ENCODE results near the gene ADGRG6.
"Not testable (repeated sequence)": the region's sequence is repeated elsewhere in the genome, so short reads cannot be mapped to it uniquely, and the experiment has no call there.

Gene ADGRG6

GRCh38 chr6:142446168-142446567, 144.4 kb downstream of the ADGRG6 start:
- no peak for DNase-seq (ENCODE audit: low read depth)

DNA sequence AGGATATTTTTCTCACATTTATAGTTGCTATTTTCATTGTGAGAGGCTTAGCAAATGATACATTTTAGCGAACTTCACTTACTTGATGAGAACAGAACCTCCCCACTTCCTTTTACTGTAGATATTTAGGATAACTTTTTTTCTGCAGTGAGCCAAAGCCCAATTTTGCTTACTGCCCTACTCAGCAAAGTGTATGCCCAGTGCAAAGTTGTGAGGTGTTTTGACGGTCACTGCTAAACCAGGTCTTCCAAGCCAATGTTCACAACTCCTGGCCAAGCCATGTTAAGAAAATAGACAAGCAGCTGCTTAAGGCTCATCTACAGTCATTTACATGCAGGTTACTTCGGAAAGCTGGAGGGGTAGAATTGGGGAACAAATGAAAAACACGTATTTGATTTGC, 144.8 kb downstream of the ADGRG6 start:
- no peak for DNase-seq (ENCODE audit: low read depth)

- no peak for DNase-seq (ENCODE audit: low read depth)
Observed at GRCh38 chr6:142448091-142448729, 146.4 kb downstream of the ADGRG6 start.

- DNase-seq (ENCODE audit: low read depth) = not testable (repeated sequence)
Observed at GRCh38 chr6:142450856-142451255, 149.0 kb downstream of the ADGRG6 start.

DNA sequence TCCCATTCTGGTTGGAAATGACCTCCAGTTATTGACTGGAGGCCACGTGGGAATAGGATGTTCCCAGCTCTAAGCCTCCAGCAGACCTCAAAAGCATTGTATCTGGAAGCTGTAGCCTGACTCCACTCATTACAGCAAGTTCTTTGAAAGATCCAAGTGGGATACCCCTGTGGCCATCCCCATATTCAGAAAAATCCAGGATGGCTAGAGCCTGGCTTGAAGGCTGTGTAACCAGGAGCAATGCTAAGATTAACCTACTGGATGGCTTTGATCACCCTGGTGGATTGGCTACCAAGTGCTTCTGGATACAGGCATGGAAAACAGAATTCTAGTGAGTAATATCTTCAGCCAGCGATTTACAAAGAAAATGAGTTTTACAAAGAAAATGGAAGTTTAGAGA, 151.2 kb downstream of the ADGRG6 start:
- no peak for DNase-seq (ENCODE audit: low read depth)

- DNase-seq (ENCODE audit: low read depth) = peak; percentile 32
Observed at GRCh38 chr6:142454196-142454595, 152.4 kb downstream of the ADGRG6 start.

GRCh38 chr6:142454848-142455247, 153.0 kb downstream of the ADGRG6 start:
- DNase-seq (ENCODE audit: low read depth) = not testable (repeated sequence)

DNA sequence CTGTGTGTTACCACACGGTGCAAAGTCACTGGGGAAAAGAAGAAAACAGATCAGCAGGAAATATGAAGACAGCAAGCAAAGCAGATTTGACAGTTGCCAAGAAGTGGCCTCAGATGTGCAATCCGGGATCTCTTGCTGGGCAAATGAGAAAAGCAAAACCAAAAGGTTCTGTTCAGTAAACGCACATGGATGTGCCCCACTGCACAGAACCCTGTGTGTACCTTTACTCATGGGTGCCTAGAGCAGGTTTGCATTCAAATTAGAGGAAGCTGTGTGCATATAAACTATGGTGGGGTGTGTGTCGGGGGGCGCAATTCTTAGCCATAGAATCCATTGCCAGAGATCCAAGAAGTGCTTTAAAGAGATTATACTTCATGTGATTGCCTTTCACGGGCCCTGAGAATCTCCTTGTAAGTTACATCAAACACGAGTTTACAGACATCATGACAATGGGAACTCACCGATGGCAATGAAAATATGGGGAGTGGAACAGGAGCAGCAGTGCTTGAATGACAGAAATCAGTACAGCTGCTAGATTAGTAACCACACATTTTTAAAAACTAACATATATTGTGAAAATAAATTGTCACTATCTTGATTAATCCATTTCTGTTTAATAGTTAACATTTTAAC, 154.3 kb downstream of the ADGRG6 start:
- no peak for DNase-seq (ENCODE audit: low read depth)

GRCh38 chr6:142457638-142458406, 156.0 kb downstream of the ADGRG6 start:
- no peak for DNase-seq (ENCODE audit: low read depth)

DNA sequence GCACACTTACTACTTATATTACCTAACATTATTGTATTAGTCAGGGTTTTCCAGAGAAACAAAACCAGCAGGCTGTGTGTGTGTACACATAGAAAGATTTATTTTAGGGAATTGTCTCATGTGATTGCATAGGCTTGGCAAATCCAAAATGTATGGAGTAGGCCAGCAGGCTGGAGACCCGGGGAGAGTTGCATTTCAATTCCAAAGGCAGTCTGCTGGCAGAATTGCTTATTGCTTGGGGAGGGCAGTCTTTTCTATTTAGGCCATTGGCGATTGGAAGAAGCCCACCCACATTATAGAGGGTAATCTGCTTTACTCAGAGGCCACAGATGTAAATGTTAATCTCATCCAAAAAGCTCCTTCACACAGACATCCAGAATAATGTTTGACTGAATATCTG, 157.0 kb downstream of the ADGRG6 start:
- DNase-seq (ENCODE audit: low read depth) = no peak

GRCh38 chr6:142459271-142459670, 157.5 kb downstream of the ADGRG6 start:
- DNase-seq (ENCODE audit: low read depth) = peak; percentile 34

- DNase-seq (ENCODE audit: low read depth) = no peak
Observed at GRCh38 chr6:142462260-142462659, 160.5 kb downstream of the ADGRG6 start.

DNA sequence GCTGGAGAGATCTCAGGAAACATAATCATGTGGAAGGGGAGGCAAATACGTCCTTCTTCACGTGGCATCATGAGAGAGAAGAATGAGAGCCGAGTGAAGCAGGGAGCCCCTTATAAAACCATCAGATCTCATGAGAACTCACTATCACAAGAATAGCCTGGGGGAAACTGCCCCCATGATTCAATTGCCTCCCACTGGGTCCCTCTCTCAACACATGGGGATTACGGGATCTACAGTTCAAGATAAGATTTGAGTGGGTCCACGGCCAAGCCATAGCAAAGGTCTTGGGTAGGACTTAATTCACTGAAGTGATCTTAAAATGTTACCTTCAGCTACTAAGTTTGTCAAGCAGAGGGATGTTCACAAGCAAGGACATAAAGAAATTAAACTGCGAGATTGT, 162.2 kb downstream of the ADGRG6 start:
- no peak for DNase-seq (ENCODE audit: low read depth)

DNA sequence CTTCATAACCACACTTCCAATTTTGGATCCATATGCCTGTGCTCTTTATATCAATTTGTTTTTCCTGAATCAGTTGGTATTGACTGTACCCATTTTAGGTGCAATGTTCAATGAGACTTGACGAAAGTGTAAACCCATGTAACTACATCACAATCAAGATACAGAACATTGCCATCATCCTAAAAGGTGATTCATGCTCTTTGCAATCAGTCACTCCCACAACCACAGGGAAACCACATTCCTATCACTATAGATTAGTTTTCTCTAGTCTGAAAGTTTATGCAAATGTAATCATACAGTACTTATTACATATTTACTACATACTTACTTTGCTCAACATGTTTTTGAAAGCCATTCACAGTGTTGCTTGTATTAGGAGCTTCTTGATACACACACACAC, 167.4 kb downstream of the ADGRG6 start:
- DNase-seq (ENCODE audit: low read depth) = no peak

DNA sequence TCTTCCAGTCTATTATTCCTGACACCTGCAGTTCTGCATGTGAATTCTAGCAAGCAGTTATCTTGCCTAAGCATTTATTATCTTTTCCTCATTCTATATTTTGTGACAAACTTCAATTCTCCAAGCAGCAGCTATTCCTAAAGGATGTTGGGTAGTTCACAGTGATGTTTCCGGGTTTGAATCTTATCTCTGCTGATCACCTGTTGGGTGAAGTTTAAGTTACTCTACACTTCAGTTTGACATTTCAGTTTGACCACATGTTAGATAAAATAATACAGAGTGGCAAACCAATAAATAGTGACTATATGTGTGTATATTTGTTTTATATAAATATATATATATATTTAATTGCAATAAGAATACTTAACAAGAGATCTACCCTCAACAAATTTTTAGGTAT, 168.6 kb downstream of the ADGRG6 start:
- DNase-seq (ENCODE audit: low read depth) = no peak

DNA sequence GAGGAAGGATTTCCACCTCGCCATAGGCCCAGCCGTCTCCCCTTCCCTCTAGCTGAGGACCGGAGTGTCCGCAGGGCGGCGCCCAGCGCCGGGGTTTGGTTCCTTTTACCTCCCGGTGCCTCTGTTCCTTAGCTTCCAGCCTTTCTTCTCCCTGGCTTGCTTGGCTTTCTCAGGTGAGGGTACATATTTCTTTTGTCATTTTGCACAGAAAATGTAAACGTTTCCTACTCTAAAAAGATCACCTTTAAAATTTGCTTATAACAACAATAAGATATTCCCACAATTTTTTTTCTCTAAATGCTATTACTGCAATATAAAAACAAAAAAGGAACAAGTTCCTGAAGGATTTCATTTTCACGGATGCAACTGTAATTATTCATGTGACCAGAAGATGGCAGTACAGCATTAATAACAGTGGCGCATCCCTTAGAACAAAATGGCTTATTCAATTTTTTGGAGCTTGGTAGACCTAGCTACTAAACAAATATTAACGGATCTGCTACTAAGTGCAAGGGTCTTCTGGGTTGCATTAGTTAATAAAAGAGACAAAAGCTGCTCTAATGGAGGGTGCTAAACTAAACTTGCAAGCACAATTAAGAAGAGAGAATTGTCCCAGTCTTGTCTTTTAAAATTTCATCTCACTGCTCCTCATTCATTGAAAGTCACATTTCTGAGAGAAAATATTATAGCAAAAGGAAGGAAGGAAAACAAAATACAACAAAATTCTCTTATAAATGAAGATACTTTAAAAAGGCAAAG, 172.9 kb downstream of the ADGRG6 start:
- DNase-seq (ENCODE audit: low read depth) = peak; percentile 62

DNA sequence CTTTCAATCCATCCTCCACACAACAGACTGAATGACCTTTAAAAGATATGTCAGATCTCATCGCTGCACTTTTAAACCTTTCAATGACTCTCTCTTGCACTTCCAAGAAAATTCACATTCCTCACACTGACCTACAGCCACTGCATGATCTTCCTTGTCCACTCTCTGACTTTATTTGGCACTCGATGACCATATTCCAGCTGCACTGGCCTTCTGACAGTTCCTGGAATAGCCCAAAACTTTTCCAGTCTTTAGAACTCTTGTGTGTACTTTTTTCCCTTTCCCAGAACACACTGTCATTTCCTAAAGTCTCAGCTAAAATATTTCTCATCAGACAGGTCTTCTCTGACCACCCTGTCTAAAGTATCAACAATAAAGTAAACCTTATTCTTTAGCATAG, 174.6 kb downstream of the ADGRG6 start:
- DNase-seq (ENCODE audit: low read depth) = no peak

GRCh38 chr6:142478117-142478516, 176.3 kb downstream of the ADGRG6 start:
- DNase-seq (ENCODE audit: low read depth) = peak; percentile 69

- no peak for DNase-seq (ENCODE audit: low read depth)
Observed at GRCh38 chr6:142481466-142481865, 179.7 kb downstream of the ADGRG6 start.

GRCh38 chr6:142482249-142482648, 180.4 kb downstream of the ADGRG6 start:
- no peak for DNase-seq (ENCODE audit: low read depth)

- DNase-seq (ENCODE audit: low read depth) = peak; percentile 5
Observed at GRCh38 chr6:142482974-142483373, 181.2 kb downstream of the ADGRG6 start.

DNA sequence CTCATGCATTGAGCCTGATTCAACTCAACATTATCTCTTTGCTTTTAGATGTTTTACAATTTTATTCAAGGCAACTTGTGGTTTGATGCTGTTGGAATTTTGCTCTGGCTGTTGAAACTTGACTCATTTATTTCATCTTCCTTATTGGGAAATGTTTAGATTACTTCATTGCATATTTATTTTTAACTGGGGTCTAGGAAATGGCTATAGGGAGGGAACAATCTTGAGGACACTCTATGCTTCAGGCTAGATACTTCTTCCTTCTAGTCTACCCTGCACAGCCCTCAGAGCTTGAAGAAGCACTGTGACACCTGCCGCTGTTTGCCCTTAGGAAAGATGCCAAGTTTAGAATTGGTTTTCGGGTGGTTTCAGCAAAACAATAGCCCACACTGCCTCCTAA, 183.4 kb downstream of the ADGRG6 start:
- DNase-seq (ENCODE audit: low read depth) = peak; percentile 72

All from EH (cell line).